ENCODE measurements around the gene RAB22A.
A peak's percentile ranks its signal among the peaks of the same experiment; 100 is the strongest.
"Not testable (repeated sequence)": the region's sequence is repeated elsewhere in the genome, so short reads cannot be mapped to it uniquely, and the experiment has no call there.

RAB22A gene

DNA sequence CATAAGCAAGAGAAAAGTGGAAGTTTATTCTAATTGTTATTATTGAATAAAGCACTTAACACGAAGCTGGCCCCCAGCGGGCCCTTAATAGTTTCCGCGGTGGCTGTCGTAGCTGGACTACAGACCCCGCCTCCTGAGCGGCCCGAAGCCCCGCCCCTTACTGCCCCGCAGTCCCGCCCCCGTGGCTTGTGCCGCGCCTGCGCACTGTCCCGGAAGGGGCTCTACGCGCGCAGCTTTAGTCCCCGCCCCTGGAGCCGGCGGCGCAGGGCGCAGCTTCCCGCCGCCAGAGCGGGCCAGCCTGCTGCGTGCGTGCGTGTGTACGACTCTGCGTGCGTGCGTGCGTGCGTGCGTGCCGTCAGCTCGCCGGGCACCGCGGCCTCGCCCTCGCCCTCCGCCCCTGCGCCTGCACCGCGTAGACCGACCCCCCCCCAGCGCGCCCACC, 79.4 kb downstream of the RAB22A start, which contains the start of gene VAPB:
VAPB (plus strand) TSS at position 348 of the 442 bp plus-strand sequence. CDS start 231 bp downstream, outside the sequence.
- DNase-seq (ENCODE audit: low read depth): peak; percentile 97

DNA sequence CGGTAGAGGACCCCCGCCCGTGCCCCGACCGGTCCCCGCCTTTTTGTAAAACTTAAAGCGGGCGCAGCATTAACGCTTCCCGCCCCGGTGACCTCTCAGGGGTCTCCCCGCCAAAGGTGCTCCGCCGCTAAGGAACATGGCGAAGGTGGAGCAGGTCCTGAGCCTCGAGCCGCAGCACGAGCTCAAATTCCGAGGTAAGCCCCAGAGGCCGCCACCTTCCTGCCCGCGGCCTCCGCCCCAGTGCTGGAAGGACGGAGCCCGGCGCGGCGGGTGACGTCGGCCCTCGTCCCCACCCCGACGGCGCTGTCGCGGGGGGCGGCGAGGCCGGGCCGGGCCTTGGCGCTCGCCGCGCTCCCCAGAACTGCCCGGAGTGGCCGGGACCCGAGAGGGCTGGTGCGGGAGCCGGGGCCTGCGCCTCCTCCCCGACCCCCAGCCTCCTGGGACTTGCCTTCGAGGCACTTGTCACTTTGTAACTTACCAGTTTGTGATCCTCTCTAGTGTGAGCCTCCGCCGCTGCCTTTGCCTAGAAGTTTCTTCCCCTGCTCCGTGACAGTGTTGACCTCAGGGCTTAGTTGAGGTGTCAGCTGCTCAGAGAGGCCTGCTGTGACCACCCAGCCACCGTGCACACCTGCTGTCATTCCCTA, 79.9 kb downstream of the RAB22A start:
- DNase-seq (ENCODE audit: low read depth): no peak

DNA sequence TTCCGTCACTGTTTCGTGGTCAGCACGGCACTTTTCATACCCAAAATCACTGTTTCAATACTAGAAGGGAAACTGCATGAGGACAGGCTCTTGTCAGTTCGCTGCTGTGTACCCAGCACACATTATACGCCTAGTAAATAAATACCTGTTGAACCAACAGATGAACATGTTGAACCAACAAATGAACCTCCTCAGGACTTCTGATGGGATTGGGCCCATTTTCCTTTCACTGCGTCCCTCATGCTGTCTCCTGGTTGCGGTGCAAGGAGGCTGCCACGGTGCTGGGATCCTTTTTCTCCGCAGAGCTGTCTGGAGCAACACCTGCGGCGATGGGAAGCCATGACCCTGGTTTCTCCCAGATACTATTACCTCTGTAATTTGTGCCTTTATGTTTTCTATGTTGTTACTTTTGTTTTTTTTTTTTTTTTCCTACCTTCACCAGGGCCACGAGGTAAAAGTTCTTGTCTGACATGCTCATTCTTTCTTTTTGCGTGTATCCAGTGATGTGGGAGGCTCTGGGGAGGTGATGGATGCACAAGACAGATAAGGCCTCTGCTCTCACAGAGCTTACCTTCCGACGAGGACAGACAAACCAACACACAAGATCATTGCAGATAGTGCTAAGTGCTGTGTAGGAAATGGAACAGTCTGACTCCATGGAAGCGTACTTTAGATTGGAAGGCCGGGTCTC, 80.6 kb downstream of the RAB22A start:
- DNase-seq (ENCODE audit: low read depth): no peak

DNA sequence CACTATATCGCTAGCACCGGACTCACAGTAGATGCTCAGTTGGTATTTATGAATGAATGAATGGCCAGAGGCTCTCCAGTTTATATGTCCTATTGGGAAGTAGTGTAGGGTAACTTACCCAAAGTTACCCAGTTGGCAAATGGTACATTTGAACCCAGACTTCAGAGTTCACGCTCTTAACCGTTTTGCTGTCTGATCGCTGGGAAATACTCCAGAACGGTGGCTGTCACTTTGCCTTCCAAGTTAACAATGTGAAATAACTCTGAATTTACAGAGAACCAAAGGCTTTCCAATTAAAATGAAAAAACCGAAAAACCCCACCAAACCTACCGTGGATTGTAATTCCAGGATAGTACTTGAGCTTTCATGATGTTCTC, 81.1 kb downstream of the RAB22A start:
- DNase-seq (ENCODE audit: low read depth): no peak

DNA sequence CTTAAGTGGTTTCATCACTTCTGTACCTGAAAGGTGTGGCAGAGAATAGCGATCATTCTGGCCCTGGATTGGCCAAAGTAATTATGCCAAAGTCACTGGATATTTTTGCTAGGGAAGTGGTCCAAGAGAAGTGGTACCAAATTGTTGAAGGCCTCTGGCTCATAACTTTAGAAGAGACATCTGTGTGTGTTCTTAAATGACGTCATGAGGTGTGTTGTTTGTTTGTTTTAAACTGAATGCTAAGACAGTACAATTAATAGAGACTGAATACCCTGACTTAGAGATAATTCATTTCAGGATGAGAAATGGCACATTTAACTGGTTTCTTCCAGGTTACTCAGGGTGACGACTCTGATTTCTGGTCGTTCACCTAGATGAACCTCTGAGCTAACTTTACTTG, 82.8 kb downstream of the RAB22A start:
- no peak for DNase-seq (ENCODE audit: low read depth)

DNA sequence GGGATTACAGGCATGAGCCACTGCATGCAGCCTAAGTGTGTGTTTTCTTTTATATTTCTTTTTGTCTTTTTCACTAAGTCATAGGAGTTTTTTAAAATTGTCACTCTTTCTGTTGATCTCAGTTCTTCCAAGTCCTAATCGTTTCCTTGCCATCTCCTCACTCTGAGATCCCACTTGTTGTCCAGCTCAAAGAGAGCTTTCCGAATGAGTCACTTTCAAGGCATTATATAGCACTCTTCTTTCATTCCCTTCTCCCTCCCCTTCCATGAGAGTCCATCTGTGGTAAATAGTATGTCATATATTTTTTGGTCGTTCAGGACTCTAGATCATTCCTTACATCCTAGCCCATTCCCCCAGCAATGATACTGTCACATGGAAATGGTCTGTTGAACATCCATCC, 83.8 kb downstream of the RAB22A start:
- DNase-seq (ENCODE audit: low read depth): no peak

DNA sequence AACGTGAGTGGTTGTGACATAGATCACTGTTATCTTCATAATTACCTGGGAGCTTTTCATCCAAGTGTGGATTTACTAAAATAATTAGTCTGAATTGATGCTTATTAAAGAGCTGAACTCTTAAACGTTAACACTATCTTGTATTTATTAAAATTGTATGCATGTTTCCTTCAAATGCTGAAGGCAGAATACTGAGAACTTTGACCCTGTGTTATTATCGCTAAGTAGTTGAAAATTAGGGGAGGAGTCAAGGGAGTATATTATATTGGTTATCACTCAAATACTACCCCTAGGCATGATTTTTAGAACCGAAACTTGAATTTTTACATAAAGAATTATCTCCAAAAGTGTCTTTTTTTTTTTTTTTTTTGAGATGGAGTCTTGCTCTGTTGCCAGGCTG, 85.3 kb downstream of the RAB22A start:
- no peak for DNase-seq (ENCODE audit: low read depth)

DNA sequence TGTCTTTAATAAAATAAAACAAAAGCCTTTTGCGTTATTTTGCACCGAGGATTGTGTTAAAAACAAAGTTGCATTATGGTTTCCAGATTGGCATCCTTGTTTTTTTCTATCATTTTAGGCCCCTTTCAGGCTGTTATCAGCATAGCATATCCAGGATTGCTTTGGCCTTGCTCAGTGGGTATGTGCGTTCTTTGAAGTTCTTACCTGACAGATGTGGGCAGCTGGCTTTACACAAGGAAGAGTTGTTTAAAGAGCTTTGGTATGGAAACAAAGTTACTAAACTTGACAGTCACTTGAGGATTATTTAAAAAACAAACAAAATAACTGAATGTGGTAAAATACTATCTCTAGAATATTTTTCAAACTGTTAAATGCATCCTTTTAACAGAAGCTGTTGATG, 86.1 kb downstream of the RAB22A start:
- no peak for DNase-seq (ENCODE audit: low read depth)

DNA sequence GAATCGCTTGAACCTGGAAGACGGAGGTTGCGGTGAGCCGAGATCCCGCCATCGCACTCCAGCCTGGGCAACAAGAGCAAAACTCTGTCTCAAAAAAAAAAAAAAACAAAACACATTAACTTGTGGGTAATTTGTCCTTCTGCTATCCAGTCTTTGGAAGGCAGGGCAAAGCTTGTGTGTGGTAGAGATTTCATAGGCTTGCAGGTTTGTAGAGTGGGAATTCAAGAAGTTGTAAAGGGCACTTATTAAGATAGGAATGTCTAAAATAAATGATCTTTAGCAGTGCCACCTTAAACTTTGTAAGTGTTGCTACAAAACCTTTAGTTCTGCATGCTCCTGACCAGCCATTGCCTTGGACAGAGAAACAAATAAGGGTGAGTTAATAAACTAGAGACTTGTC, 87.9 kb downstream of the RAB22A start:
- no peak for DNase-seq (ENCODE audit: low read depth)

DNA sequence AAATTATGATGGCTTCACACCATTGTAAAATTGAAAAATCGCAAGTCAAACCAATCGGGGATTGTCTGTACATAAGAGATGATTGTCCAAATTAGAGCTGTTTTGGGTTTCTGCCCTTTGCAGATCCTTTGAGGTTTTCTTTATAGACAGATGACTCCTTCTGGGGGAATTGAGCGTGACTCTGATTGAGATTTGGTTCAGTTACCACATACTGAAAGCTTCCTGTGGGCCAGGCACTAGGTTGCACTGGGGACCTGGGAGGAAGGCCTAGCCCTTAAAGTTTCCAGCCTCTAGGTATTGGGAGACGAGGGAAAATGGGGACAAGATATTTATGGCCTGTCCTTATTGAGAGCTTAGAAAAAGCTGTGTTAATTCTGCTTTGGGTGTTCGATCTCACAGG, 88.7 kb downstream of the RAB22A start:
- DNase-seq (ENCODE audit: low read depth): no peak

DNA sequence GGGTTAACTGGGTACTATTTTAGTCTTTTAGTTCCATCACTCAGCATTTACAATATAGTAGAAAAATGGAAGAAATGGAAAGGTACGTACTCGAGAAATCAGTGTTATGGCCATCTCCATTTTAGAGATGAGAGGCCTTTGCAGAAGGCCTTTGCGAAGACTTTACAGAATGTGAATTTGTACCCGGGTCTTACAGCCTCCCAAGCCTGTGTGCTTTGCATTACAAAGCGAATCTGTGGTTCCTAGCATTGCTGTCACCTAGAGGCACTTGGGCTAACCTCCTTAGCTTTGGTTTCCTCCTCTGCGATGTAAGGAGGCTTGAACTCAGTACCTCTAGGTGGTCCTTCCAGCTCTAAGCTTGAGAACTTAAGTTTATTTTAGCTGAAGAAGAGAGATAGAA, 90.4 kb downstream of the RAB22A start:
- no peak for DNase-seq (ENCODE audit: low read depth)

DNA sequence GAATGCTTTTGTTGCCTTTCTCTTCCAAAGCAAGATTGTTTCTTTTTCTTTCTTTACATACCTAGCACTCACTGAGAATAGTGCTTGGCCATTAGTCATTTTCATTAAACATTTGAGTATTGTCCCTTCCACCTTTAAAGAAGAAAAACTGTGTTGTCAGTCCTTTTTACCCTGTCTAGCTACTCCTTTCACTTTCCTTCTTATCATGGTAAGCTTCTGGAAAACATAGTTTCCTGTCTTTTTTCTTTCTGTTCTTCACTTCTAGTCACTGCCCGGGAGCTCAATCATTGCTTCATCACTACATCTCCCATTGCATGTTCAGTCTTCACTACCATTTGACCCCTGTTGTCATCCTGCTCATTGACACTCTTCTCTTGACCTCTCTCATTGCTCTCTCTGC, 91.6 kb downstream of the RAB22A start:
- DNase-seq (ENCODE audit: low read depth): no peak

DNA sequence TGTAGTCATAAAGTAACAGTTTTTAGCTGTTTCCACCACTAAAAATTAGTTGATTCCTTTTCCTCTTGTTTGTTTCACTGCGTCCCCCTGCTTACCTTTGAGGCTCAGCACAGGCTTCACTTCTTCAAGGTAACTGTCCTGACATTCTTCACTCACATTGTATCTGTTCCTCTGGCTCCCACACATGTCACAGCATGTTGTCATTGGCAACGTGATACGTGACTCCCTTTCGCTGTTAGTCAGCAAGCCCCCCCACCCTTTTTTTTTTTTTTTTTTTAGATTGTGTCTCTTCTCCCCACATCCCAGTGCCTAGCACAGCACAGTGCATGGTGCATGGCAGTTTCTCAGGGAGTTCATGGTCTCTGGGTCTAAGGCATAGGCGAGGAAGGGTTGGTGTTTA, 92.8 kb downstream of the RAB22A start:
- no peak for DNase-seq (ENCODE audit: low read depth)

DNA sequence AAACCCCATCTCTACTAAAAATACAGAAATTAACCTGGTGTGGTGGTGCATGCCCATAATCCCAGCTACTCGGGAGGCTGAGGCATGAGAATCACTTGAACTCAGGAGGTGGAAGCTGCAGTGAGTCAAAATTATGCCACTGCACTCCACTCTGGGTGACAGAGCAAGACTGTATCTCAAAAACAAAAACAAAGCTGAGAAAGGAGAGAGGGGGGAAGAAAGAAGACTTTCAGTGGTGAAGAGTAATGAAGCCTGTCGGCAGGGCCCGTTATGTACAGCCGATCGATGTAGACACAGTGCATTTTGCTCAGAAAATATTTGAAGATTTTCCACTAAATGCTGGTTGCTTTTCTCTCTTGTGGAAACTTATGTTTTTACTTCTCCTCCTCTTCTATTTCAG, 93.3 kb downstream of the RAB22A start:
- DNase-seq (ENCODE audit: low read depth): no peak

DNA sequence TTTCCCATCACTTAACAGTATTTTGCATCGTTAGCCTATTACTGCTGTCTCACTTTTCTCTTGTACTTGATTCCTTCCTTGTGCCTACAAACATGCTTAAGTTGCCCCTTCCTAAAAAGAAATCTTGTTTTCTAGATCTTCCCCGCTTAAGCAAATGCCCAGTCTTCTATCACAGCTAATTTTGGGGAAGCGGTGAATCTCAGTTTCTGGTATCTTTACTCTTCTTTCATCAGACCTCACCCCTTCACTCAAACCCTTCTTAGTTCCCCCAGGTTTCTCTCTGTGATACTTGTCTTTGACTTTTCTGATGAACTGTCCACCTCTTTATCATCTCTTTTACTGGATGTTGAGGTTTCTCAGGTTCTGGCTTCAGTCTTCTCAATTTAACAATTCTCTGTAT, 93.8 kb downstream of the RAB22A start:
- no peak for DNase-seq (ENCODE audit: low read depth)

DNA sequence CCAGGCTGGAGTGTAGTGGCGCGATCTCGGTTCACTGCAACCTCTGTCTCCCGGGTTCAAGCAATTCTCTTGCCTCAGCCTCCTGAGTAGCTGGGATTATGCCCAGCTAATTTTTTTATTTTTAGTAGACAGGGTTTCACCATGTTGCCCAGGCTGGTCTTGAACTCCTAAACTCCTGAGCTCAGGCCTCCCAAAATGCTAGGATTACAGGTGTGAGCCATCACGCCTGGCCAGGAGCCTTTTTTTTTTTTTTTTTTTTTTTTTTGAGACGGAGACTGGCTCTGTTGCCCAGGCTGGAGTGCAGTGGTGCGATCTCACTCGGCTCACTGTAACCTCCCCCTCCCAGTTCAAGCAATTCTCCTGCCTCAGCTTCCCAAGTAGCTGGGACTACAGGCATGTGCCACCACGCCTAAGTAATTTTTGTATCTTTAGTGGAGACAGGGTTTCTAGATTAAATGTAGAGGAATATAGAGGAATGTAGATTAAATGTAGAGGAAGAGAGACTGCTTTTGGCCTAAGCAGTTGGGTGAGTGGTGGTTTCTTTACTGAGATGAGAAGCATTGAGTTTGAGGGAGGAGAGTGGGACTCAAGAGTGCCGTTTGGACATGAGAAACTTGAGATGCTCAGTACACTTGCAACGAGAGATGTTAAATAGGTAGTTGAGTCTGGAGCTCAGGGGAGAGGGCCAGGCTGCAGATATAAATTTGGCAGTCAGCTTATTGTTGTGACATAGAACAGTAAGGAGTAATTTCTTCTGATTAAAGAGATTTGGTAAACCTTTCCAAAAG, 96.2 kb downstream of the RAB22A start:
- DNase-seq (ENCODE audit: low read depth): no peak

DNA sequence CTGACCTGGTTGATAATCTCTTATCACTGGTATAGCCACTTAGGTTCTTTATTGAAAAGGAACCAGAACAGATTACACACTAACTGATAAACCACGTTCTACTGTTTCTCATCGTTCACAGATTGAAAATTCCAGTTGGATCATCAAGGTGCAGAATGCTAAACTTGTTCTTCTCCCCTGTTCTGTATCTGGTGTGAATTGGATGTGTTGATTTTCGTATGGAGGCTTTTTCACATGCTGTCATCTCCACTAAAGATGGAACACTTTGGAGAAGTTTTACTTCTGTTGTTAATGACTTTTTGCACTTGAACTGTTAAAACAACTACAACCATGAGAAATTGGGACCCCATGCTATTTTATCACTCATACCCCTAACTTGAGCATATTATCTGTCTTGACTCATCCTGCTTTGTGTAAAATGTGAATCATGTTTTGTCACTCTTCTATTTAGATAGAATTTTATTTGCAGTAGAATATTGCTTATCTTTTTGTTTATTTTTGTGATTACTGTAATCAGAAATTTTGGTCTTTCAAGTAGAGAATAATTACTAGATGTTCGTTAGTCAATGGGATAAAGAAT, 97.0 kb downstream of the RAB22A start:
- no peak for DNase-seq (ENCODE audit: low read depth)

DNA sequence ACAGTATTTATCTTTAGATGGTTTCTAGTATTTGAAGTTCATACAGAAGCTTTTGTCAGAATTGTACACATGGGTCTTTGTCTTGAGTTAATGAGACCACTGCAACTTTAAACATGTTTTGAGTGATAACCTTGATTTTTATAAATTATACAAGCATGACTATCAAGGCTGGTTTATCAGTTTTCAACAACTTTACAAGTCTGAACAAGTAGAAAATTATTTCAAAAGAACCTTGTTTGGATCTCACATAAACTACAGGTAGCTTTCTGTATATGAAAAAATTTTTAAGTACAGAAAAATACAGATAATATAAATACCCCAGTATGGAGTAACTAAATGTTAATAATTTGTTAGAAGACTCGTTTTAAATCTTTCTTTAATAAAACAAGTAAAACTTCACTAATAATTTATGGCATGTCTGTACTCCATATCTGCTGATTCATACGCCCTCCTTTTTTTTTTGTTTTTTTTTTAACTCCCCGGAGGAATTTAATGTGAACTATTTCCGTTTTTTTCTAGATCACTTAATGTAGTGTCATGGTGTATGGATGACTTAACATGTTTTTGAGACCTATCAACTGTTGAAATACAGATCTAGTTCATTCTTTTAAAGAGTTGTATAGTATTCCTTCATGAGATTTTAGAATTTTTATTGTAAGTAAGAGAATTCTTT, 97.8 kb downstream of the RAB22A start:
- DNase-seq (ENCODE audit: low read depth): no peak

DNA sequence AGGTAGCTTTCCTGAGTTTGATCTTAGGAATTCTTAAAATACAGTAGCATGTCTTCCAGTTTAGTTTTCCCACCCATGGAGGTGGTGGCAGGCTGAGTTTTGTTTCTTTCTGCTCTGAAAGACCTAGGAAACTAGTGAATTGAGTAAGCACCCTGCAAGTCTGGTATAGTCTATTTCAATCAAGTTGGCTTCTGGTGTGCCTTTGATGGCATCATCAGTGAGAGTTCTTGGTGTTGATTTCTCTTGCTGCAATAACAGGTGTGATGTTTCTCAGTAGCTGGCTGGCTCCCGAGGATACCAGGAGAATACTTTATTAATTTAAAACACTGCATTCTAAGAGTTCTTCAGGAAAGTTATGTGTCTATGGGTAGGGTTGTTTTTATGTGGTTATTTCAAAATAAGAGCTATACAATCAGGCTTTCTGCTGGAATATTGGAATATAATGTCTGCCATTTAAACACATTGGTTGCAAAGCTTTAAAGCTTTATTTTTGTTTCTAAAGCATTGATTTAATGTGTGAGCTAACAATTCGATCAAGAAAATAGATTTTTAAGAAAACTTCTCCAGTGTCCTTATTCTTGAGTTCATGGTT, 98.5 kb downstream of the RAB22A start:
- DNase-seq (ENCODE audit: low read depth): no peak

DNA sequence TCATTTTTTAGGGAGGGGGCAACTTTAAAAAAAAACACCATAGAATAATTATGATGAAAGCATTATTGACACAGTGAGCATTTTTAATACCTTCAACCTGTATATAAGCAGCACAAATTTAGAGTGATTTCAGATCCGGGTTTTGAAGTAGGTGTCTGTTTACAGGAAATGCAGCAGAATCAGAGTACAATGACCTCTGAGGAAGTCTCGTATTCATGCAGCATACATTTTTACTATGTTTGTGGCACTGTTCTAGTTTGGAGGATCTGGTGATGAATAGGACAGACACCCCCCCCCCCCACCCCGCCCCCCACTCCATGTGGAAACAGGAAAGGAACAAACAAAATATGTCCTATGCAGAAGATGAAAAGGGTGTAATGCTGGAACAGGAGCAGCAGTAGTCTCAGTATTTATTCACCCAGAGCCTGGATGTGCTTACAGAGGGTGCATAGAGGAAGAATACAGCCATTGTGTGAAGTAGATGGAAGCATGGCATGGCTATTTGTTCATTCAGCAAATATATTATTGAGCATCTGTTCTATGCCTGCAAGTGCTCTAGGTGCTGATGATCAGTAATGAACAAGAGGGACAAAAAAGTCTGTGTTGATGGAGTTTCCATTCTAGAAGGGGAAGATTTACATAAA, 99.2 kb downstream of the RAB22A start:
- DNase-seq (ENCODE audit: low read depth): no peak

DNA sequence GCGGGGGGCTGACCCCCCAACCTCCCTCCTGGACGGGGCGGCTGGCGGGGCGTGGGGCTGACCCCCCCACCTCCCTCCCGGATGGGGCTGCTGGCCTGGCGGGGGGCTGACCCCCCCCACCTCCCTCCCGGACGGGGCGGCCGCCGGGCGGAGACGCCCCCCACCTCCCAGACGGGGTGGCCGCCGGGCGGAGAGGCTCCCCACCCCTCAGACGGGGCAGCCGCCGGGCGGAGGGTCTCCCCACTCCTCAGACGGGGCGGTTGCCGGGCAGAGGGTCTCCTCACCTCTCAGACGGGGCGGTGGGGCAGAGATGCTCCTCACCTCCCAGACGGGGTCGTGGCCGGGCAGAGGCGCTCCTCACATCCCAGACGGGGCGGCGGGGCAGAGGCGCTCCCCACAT, 104.7 kb downstream of the RAB22A start:
- not testable (repeated sequence) for DNase-seq (ENCODE audit: low read depth)

All from activated T-cell treated with anti-CD3 and anti-CD28 coated beads for 24 hours (primary cell).